Endothelial cell (in vitro differentiated cells): ENCODE measurements around the gene ACTR3C. TPM values are rescaled to one million over a fixed set of nuclear protein-coding genes. Genes with fewer than 3 reads are reported as not detected.

Source experiments
- DNase-seq: peaks from one replicate; pipeline ENCODE4 v3.0.0; 2021; ENCODE audit warnings: low spot score
- H3K27ac Mint-ChIP-seq: one replicate; pipeline ENCODE4 v1.8.0; 2021; ENCODE audit warnings: mixed read lengths, inconsistent platforms; ENCODE audit not compliant: unreplicated experiment
- H3K27me3 Mint-ChIP-seq: one replicate; pipeline ENCODE4 v1.8.0; 2021; ENCODE audit warnings: mild to moderate bottlenecking, moderate library complexity, mixed read lengths, inconsistent platforms; ENCODE audit not compliant: unreplicated experiment
- H3K36me3 Mint-ChIP-seq: one replicate; pipeline ENCODE4 v1.8.0; 2021; ENCODE audit warnings: mild to moderate bottlenecking, low read depth, mixed read lengths, inconsistent platforms; ENCODE audit not compliant: unreplicated experiment
- H3K4me1 Mint-ChIP-seq: one replicate; pipeline ENCODE4 v1.8.0; 2021; ENCODE audit warnings: mild to moderate bottlenecking, mixed read lengths, inconsistent platforms; ENCODE audit not compliant: unreplicated experiment
- H3K4me3 Mint-ChIP-seq: one replicate; pipeline ENCODE4 v1.8.0; 2021; ENCODE audit warnings: mild to moderate bottlenecking, mixed read lengths, inconsistent platforms; ENCODE audit not compliant: unreplicated experiment
- H3K9me3 Mint-ChIP-seq: one replicate; pipeline ENCODE4 v1.8.0; 2021; ENCODE audit warnings: mixed read lengths, inconsistent platforms; ENCODE audit not compliant: unreplicated experiment
- CTCF ChIP-seq: fragments of 200-600 bp; sonication (generic); IDR thresholded peaks from one replicate; pipeline ENCODE4 v1.5.0; 2021; ENCODE audit warnings: antibody characterized with exemption; ENCODE audit not compliant: unreplicated experiment
- total RNA-seq: library from RNA; stranded (reverse); fragmentation: NEBNext Ultra II Directional; extraction: Animal tissue kit (Norgen Biotek cat#: 25700); gene quantifications from one replicate; pipeline ENCODE4 v1.2.1, GENCODE V29; 2021; ENCODE audit not compliant: unreplicated experiment

The ACTR3C gene
- total RNA-seq, 1 donor from 2014 or later: 0.87 TPM

GRCh38 chr7:150370612-150371071, 47.3 kb upstream of the ACTR3C start:
- Mint-ChIP-seq H3K4me3 (peak overlapping the region; percentile 98), H3K27ac (peak overlapping the region; percentile 74), H3K27me3 (peaks cover 14% of the 10 kb centered on the region), H3K4me1 (peaks cover 56% of the 10 kb centered on the region), H3K9me3 (no peaks in the 10 kb centered on the region), H3K36me3 (peaks cover 29% of the 10 kb centered on the region)
- no peak for TF ChIP-seq CTCF
- no peak for DNase-seq

- H3K27me3 Mint-ChIP-seq: peaks cover 13% of the 10 kb centered on the region
- H3K4me1 Mint-ChIP-seq: peaks cover 52% of the 10 kb centered on the region
- no peak for DNase-seq
- peak overlapping the region; percentile 98 for H3K4me3 Mint-ChIP-seq
- H3K27ac Mint-ChIP-seq: peak overlapping the region; percentile 99
- TF ChIP-seq CTCF: no peak
- H3K36me3 Mint-ChIP-seq: peaks cover 29% of the 10 kb centered on the region
- no peaks in the 10 kb centered on the region for H3K9me3 Mint-ChIP-seq
Measured at GRCh38 chr7:150369748-150370501, 46.6 kb upstream of the ACTR3C start.

- TF ChIP-seq CTCF: no peak
- peaks cover 13% of the 10 kb centered on the region for H3K27me3 Mint-ChIP-seq
- H3K36me3 Mint-ChIP-seq: peaks cover 23% of the 10 kb centered on the region
- H3K9me3 Mint-ChIP-seq: no peaks in the 10 kb centered on the region
- peaks cover 47% of the 10 kb centered on the region for H3K4me1 Mint-ChIP-seq
- DNase-seq: peak; percentile 80
- peak overlapping the region; percentile 98 for H3K4me3 Mint-ChIP-seq
- peak overlapping the region; percentile 99 for H3K27ac Mint-ChIP-seq
Measured at GRCh38 chr7:150368884-150369747, 45.8 kb upstream of the ACTR3C start.

- Mint-ChIP-seq H3K4me3 (peak within 1 kb of the TSS; percentile 98), H3K36me3 (peaks cover 15% of the 10 kb centered on the region), H3K4me1 (peaks cover 43% of the 10 kb centered on the region), H3K27ac (peak within 1 kb of the TSS; percentile 99), H3K9me3 (no peaks in the 10 kb centered on the region), H3K27me3 (peaks cover 13% of the 10 kb centered on the region)
- peak; percentile 88 for DNase-seq
- no peak for TF ChIP-seq CTCF
Measured at GRCh38 chr7:150368096-150368883, 44.9 kb upstream of the ACTR3C start, which contains the start of gene REPIN1. TSS of gene REPIN1 (plus strand) at chr7:150368822. CDS start at chr7:150369712, 890 bp downstream.
